IMR-90 (cell line): ENCODE data around the gene WBP2. TPM values are rescaled to one million over a fixed set of nuclear protein-coding genes. Genes with fewer than 3 reads are reported as not detected.

Experiments used
- ATAC-seq: fragments of 200-7000 bp; cut with Tn5 transposase; 2 replicates; pipeline ENCODE4 v1.9.1; 2020; ENCODE audit warnings: low read depth, mild to moderate bottlenecking, moderate library complexity
- BruUV-seq: library from RNA; stranded (reverse); fragments of 400-500 nt; replicated peaks from 2 replicates; lab custom pipeline; 2021; lab: Mats Ljungman, UMichigan
- CTCF ChIA-PET: fragments of 300-600 bp; formaldehyde crosslinking; extraction: SDS; loops from one replicate; lab custom pipeline; 2021; ENCODE audit warnings: antibody characterized with exemption; lab: Yijun Ruan, JAX
- POLR2A ChIA-PET: fragments of 300-600 bp; sonication (Branson Sonifier 250); formaldehyde crosslinking; loops from one replicate; lab custom pipeline; 2022; ENCODE audit warnings: antibody characterized with exemption; ENCODE audit not compliant: unreplicated experiment; lab: Charles Lee
- DNase-seq: peaks from one replicate; pipeline ENCODE4 v3.0.0; 2013
- H2AFZ ChIP-seq: replicated peaks from 2 replicates; pipeline ENCODE3; 2013; ENCODE audit warnings: low read length, mild to moderate bottlenecking; ENCODE audit not compliant: poor library complexity
- H2AK5ac ChIP-seq: 2 replicates; pipeline ENCODE4 v1.6.1; 2013; ENCODE audit warnings: low read depth, low read length, inconsistent platforms
- H2AK9ac ChIP-seq: replicated peaks from 2 replicates; pipeline ENCODE3; 2013; ENCODE audit warnings: mild to moderate bottlenecking, low read depth, low read length, moderate library complexity; ENCODE audit not compliant: poor library complexity
- H2BK120ac ChIP-seq: 2 replicates; pipeline ENCODE4 v1.6.1; 2013; ENCODE audit warnings: low read depth, low read length, inconsistent platforms
- H2BK15ac ChIP-seq: 3 replicates; pipeline ENCODE4 v1.6.1; 2013; ENCODE audit warnings: low read depth, low read length, inconsistent platforms
- H2BK20ac ChIP-seq: 2 replicates; pipeline ENCODE4 v1.6.1; 2013; ENCODE audit warnings: low read depth, mild to moderate bottlenecking, inconsistent platforms, low read length, moderate library complexity
- H2BK5ac ChIP-seq: 2 replicates; pipeline ENCODE4 v1.6.1; 2013; ENCODE audit warnings: mild to moderate bottlenecking, low read depth, low read length, inconsistent platforms; ENCODE audit not compliant: poor library complexity, severe bottlenecking
- H3K14ac ChIP-seq: replicated peaks from 2 replicates; pipeline ENCODE4 v1.6.1; 2013; ENCODE audit warnings: low read depth, low read length, inconsistent platforms
- H3K18ac ChIP-seq: 2 replicates; pipeline ENCODE4 v1.6.1; 2013; ENCODE audit warnings: low read depth, low read length, control low read depth
- H3K23ac ChIP-seq: 2 replicates; pipeline ENCODE4 v1.6.1; 2013; ENCODE audit warnings: low read depth, low read length, inconsistent platforms
- H3K27ac ChIP-seq: 2 replicates; pipeline ENCODE4 v1.5.1; 2013; ENCODE audit warnings: mild to moderate bottlenecking, control low read depth, low read length; ENCODE audit not compliant: insufficient read depth
- H3K27me3 ChIP-seq: 2 replicates; pipeline ENCODE4 v1.6.1; 2013; ENCODE audit warnings: low read length; ENCODE audit not compliant: control insufficient read depth, insufficient read depth
- H3K36me3 ChIP-seq: 2 replicates; pipeline ENCODE4 v1.6.1; 2013; ENCODE audit warnings: low read length, mixed read lengths; ENCODE audit not compliant: control insufficient read depth, insufficient read depth
- H3K4ac ChIP-seq: 2 replicates; pipeline ENCODE4 v1.6.1; 2013; ENCODE audit warnings: low read depth, low read length, inconsistent platforms
- H3K4me1 ChIP-seq: 2 replicates; pipeline ENCODE4 v1.6.1; 2013; ENCODE audit warnings: low read length, mixed read lengths; ENCODE audit not compliant: control insufficient read depth, insufficient read depth
- H3K4me2 ChIP-seq: 2 replicates; pipeline ENCODE4 v1.6.1; 2013; ENCODE audit warnings: low read depth, mild to moderate bottlenecking, control low read depth, low read length, moderate library complexity
- H3K4me3 ChIP-seq: 2 replicates; pipeline ENCODE4 v1.5.1; 2013; ENCODE audit warnings: low read depth, mild to moderate bottlenecking, control low read depth, low read length, moderate library complexity; ENCODE audit not compliant: insufficient read depth
- H3K56ac ChIP-seq: 2 replicates; pipeline ENCODE4 v1.6.1; 2013; ENCODE audit warnings: low read length, inconsistent platforms; ENCODE audit not compliant: insufficient read depth; ENCODE audit errors: extremely low read depth
- H3K79me1 ChIP-seq, 2 experiments: 2 replicates each; pipeline ENCODE4 v1.6.1; 2013; ENCODE audit warnings: low read length in 2 of 2, inconsistent platforms in 1 of 2, low read depth in 1 of 2
- H3K9ac ChIP-seq: 2 replicates; pipeline ENCODE4 v1.6.1; 2013; ENCODE audit warnings: low read depth, low read length, control low read depth
- H3K9me1 ChIP-seq: 2 replicates; pipeline ENCODE4 v1.6.1; 2013; ENCODE audit warnings: low read length, inconsistent platforms; ENCODE audit not compliant: insufficient read depth
- H3K9me3 ChIP-seq: 2 replicates; pipeline ENCODE4 v1.6.1; 2013; ENCODE audit warnings: low read length; ENCODE audit not compliant: control insufficient read depth, insufficient read depth
- H4K20me1 ChIP-seq: 2 replicates; pipeline ENCODE4 v1.6.1; 2013; ENCODE audit warnings: low read length, inconsistent platforms; ENCODE audit not compliant: insufficient read depth
- H4K5ac ChIP-seq: 2 replicates; pipeline ENCODE4 v1.6.1; 2013; ENCODE audit warnings: mild to moderate bottlenecking, low read depth, low read length, control low read depth
- H4K8ac ChIP-seq, 2 experiments: 2 replicates each; pipeline ENCODE4 v1.6.1; 2013; ENCODE audit warnings: low read depth in 2 of 2, low read length in 2 of 2, control low read depth in 1 of 2, inconsistent platforms in 1 of 2
- H4K91ac ChIP-seq: 2 replicates; pipeline ENCODE4 v1.6.1; 2013; ENCODE audit warnings: low read depth, low read length, inconsistent platforms; ENCODE audit not compliant: insufficient read depth
- RAD21 ChIP-seq: IDR thresholded peaks from 2 replicates; pipeline ENCODE4 v1.6.1; 2012; ENCODE audit warnings: low read length, improper control_type of control experiment
- WGBS, 2 experiments: methylation state at CpG; one replicate each; pipeline versions ENCODE4 v1.1.5 to v1.1.7; 2013; ENCODE audit warnings: missing lambda C conversion rate in 2 of 2; ENCODE audit not compliant: insufficient read length in 1 of 2; ENCODE audit errors: extremely low coverage in 2 of 2; 5-methylcytosine and 5-hydroxymethylcytosine counted together
- dilution Hi-C: fragments of 300-500 bp; cut with HindIII; formaldehyde crosslinking; loops from one replicate; pipeline ENCODE4 v1.14.3; 2018; ENCODE audit warnings: low sequenced_read_pairs; ENCODE audit not compliant: unreplicated experiment
- in situ Hi-C: fragments of 300-500 bp; cut with MboI; formaldehyde crosslinking; loops from 3 replicates; pipeline ENCODE4 v1.14.3; 2019; ENCODE audit warnings: low sequenced_read_pairs, inconsistent platforms, mixed read lengths
- intact Hi-C: fragments of 100-400 bp; cut with micrococcal nuclease; formaldehyde crosslinking; loops from 2 replicates; pipeline ENCODE4 v1.10.0; 2022
- polyA plus RNA-seq, 3 experiments: library from polyadenylated mRNA; depleted of rRNA; stranded (reverse); fragments of >200 nt; gene quantifications; 2 replicates each; pipeline ENCODE4 v1.2.3, GENCODE V29; 2012; ENCODE audit warnings: low replicate concordance in 1 of 3
- total RNA-seq: library from RNA; depleted of rRNA; stranded (reverse); fragments of >200 nt; gene quantifications from 2 replicates; pipeline ENCODE4 v1.2.3, GENCODE V29; 2012
- TF ChIP-seq, protein P1 (sequence below): conservative IDR thresholded peaks from 2 replicates; pipeline ENCODE4 v1.5.1; 2012; ENCODE audit warnings: mild to moderate bottlenecking, low read depth, low read length, improper control_type of control experiment

WBP2 gene
- total and polyA plus RNA-seq, 2 of the 4 experiments (the other 2 are of a cell fraction): 9.0 to 35.5 TPM

DNA sequence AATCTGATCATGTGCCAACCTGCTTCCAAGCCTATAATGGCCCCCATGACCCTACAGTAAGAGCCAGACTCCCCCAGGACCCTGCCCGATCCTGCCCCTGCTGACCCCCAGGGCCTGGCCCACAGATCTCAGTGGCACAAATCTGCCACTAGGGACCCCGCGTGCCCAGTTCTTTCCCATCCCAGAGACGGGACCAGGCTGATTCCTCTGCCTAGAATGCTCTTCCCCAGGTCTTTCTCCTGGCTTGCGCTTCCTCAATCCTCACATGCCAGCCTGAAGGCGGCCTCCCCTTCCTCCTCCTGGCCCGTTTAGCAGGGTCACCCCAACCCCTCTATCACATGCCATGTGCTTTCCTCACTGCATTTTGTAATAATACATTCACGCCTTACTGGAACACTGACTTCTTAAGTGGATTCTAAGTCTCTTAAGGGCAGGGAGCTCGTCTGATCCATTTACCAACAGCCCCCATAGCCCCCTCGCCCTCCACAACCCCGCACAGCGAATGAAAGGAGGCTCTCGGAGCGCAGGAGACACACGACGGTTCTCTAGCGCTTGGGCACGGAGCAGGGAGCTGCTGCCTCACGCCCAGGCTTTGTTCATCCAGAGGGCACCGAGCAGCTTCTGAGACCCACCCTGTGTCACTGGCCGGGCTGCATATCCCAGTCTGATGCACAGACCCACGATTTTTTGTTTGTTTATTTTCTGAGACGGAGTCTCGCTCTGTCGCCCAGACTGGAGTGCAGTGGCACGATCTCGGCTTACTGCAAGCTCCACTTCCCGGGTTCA lies 40.4 kb upstream of the WBP2 start:
- H2AFZ ChIP-seq: peak overlapping the region; percentile 41
- H3K9me3 ChIP-seq: no peaks in the 10 kb centered on the region
- peaks cover 9 to 44% of the 10 kb centered on the region in 2 experiments; a peak in 3 of 4 replicates for H3K79me1 ChIP-seq
- peaks cover 27% of the 10 kb centered on the region for H3K36me3 ChIP-seq
- CTCF ChIA-PET: interaction anchor here (0.6 to 1.3 kb wide), 2 partner anchors 112 to 294 kb away, joined by 3 read pairs; no protein-coding TSS in a partner anchor
- no peak overlapping the region; the same call in 2 of the 3 replicates for H2BK15ac ChIP-seq
- no peaks in the 10 kb centered on the region for H3K27me3 ChIP-seq
- H2BK120ac ChIP-seq: peak overlapping the region; percentile 6; the same call in 1 of the 2 replicates
- H3K27ac ChIP-seq: peak overlapping the region; percentile 28
- peak overlapping the region; percentile 38 to 73 for H4K8ac ChIP-seq
- intact Hi-C loops (no loop called here), in situ Hi-C loops (no loop called here), dilution Hi-C loops (no loop called here)
- H3K4me2 ChIP-seq: peak overlapping the region; percentile 95
- peak overlapping the region; percentile 37; the same call in 1 of the 2 replicates for H3K18ac ChIP-seq
- H2BK20ac ChIP-seq: no peak overlapping the region
- H3K9me1 ChIP-seq: peaks cover 10% of the 10 kb centered on the region; the same call in 1 of the 2 replicates
- DNase-seq (no peak), ATAC-seq (peak; percentile 1)
- TF ChIP-seq, protein P1, sequence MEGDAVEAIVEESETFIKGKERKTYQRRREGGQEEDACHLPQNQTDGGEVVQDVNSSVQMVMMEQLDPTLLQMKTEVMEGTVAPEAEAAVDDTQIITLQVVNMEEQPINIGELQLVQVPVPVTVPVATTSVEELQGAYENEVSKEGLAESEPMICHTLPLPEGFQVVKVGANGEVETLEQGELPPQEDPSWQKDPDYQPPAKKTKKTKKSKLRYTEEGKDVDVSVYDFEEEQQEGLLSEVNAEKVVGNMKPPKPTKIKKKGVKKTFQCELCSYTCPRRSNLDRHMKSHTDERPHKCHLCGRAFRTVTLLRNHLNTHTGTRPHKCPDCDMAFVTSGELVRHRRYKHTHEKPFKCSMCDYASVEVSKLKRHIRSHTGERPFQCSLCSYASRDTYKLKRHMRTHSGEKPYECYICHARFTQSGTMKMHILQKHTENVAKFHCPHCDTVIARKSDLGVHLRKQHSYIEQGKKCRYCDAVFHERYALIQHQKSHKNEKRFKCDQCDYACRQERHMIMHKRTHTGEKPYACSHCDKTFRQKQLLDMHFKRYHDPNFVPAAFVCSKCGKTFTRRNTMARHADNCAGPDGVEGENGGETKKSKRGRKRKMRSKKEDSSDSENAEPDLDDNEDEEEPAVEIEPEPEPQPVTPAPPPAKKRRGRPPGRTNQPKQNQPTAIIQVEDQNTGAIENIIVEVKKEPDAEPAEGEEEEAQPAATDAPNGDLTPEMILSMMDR: peak; percentile 39
- TF ChIP-seq RAD21: no peak
- H2AK5ac ChIP-seq: peak overlapping the region; percentile 72
- no TSS peak for BruUV-seq
- H3K56ac ChIP-seq: no peak overlapping the region
- peak overlapping the region; percentile 83 for H4K5ac ChIP-seq
- H3K4me3 ChIP-seq: peak overlapping the region; percentile 45
- H3K4ac ChIP-seq: peak overlapping the region; percentile 30
- no peak overlapping the region for H2BK5ac ChIP-seq
- POLR2A ChIA-PET: interaction anchor here (0.6 to 1.8 kb wide), 2 partner anchors 40 to 116 kb away, joined by 6 to 7 read pairs; partner anchors contain the start of gene WBP2
- peak overlapping the region; percentile 59 for H3K9ac ChIP-seq
- 23% methylated on average over 17 of the region's 28 CpGs; no CpG with 5 or more reads in 1 of the 2 experiments for WGBS, 2 experiments
- H3K4me1 ChIP-seq: peaks cover 7% of the 10 kb centered on the region; the same call in 1 of the 2 replicates
- H2AK9ac ChIP-seq: peak overlapping the region; percentile 96
- peaks cover 4% of the 10 kb centered on the region; the same call in 1 of the 2 replicates for H4K20me1 ChIP-seq
- peak overlapping the region; percentile 18; the same call in 1 of the 2 replicates for H4K91ac ChIP-seq
- peak overlapping the region; percentile 39 for H3K14ac ChIP-seq
- H3K23ac ChIP-seq: peak overlapping the region; percentile 50; the same call in 1 of the 2 replicates
